ENCODE measurements around the gene PCDHGA7.
"Not testable (repeated sequence)": the region's sequence is repeated elsewhere in the genome, so short reads cannot be mapped to it uniquely, and the experiment has no call there.

The PCDHGA7 gene

DNA sequence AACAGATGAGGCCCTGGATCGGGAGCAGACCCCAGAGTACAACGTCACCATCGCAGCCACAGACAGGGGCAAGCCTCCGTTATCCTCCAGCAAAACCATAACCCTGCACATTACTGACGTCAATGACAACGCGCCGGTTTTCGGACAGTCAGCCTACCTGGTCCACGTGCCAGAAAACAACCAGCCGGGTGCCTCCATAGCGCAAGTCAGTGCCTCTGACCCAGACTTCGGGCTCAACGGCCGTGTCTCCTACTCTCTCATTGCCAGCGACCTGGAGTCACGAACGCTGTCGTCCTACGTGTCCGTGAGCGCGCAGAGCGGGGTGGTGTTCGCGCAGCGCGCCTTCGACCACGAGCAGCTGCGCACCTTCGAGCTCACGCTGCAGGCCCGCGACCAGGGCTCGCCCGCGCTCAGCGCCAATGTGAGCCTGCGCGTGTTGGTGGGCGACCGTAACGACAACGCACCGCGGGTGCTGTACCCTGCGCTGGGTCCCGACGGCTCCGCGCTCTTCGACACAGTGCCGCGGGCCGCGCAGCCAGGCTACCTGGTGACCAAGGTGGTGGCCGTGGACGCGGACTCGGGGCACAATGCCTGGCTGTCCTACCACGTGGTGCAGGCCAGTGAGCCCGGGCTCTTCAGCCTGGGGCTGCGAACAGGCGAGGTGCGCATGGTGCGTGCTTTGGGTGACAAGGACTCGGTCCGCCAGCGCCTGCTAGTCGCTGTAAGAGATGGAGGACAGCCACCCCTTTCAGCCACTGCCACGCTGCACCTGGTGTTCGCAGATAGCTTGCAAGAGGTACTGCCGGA, 36.7 kb downstream of the PCDHGA7 start:
- no peak for DNase-seq
- in situ Hi-C loops (cut with HindIII; ENCODE audit: low pct_ligation_motif_present, low pct_unique_long_range_greater_than_20kb, low sequenced_read_pairs), result no loop called here

DNA sequence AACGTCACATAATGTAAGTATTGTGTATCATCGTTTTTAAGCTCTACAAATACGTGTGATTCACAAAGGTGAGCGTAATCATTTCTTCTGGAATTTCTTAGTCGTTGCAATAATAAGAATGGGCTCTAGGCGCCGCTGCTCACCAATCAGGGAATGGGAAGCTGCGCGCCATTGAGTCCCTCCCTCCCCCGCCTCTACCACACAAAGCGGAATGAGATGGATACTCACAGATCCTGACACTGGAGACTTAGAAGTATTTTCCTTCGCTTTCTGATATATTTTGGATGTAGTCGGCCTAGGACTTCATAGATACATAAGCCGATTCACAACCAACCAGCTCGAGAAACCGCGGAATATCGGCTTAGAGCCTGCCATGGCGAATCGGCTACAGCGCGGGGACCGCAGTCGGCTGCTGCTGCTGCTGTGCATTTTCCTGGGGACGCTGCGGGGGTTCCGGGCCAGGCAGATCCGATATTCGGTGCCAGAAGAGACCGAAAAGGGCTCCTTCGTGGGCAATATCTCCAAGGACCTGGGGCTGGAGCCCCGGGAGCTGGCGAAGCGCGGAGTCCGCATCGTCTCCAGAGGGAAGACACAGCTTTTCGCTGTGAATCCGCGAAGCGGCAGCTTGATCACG, 38.4 kb downstream of the PCDHGA7 start, which contains the start of gene PCDHGA11:
TSS of gene PCDHGA11 (plus strand) at position 197 of the 634 bp plus-strand sequence. CDS start at position 374, 177 bp downstream.
- in situ Hi-C loops (cut with HindIII; ENCODE audit: low pct_ligation_motif_present, low pct_unique_long_range_greater_than_20kb, low sequenced_read_pairs), result no loop called here
- peak; percentile 1 for DNase-seq

DNA sequence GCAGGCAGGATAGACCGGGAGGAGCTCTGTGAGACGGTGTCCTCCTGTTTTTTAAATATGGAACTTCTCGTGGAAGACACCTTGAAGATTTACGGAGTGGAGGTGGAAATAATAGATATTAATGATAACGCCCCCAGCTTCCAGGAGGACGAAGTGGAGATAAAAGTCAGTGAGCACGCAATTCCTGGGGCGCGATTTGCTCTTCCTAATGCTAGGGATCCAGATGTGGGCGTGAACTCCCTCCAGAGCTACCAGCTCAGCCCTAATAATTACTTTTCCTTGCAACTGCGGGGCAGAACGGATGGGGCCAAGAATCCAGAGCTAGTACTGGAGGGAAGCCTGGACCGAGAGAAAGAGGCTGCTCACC, 38.9 kb downstream of the PCDHGA7 start:
- in situ Hi-C loops (cut with HindIII; ENCODE audit: low pct_ligation_motif_present, low pct_unique_long_range_greater_than_20kb, low sequenced_read_pairs), result no loop called here
- DNase-seq, result no peak

DNA sequence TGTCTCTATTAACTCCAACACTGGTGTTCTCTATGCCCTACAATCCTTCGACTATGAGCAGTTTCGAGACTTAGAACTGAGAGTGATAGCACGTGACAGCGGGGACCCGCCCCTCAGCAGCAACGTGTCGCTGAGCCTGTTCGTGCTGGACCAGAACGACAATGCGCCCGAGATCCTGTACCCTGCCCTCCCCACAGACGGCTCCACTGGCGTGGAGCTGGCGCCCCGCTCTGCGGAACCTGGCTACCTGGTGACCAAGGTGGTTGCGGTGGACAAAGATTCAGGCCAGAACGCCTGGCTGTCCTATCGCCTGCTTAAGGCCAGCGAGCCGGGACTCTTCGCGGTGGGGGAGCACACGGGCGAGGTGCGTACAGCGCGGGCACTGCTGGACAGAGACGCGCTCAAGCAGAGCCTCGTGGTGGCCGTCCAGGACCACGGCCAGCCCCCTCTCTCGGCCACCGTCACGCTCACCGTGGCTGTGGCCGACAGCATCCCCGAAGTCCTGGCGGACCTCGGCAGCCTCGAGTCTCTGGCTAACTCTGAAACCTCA, 40.3 kb downstream of the PCDHGA7 start:
- DNase-seq, result no peak
- in situ Hi-C loops (cut with HindIII; ENCODE audit: low pct_ligation_motif_present, low pct_unique_long_range_greater_than_20kb, low sequenced_read_pairs), result no loop called here

DNA sequence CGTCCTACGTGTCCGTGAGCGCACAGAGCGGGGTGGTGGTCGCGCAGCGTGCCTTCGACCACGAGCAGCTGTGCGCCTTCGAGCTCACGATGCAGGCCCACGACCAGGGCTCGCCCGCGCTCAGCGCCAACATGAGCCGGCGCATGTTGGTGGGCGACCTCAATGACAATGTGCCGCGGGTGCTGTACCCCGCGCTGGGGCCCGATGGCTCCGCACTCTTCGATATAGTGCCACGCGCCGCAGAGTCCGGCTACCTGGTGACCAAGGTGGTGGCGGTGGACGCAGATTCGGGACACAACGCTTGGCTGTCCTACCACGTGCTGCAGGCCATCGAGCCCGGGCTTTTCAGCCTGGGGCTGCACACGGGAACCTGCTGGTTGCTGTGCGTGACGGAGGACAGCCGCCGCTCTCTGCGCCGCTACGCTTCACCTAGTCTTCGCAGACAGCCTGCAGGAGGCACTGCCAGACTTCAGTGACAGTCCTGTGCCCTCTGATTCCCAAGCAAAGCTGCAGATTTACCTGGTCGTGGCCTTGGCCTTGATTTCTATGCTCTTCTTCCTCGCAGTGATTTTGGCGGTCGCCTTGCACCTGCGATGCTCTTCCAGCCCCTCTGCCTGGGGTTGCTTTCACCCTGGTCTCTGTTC, 45.4 kb downstream of the PCDHGA7 start:
- in situ Hi-C loops (cut with HindIII; ENCODE audit: low pct_ligation_motif_present, low pct_unique_long_range_greater_than_20kb, low sequenced_read_pairs), result no loop called here
- DNase-seq, result no peak

DNA sequence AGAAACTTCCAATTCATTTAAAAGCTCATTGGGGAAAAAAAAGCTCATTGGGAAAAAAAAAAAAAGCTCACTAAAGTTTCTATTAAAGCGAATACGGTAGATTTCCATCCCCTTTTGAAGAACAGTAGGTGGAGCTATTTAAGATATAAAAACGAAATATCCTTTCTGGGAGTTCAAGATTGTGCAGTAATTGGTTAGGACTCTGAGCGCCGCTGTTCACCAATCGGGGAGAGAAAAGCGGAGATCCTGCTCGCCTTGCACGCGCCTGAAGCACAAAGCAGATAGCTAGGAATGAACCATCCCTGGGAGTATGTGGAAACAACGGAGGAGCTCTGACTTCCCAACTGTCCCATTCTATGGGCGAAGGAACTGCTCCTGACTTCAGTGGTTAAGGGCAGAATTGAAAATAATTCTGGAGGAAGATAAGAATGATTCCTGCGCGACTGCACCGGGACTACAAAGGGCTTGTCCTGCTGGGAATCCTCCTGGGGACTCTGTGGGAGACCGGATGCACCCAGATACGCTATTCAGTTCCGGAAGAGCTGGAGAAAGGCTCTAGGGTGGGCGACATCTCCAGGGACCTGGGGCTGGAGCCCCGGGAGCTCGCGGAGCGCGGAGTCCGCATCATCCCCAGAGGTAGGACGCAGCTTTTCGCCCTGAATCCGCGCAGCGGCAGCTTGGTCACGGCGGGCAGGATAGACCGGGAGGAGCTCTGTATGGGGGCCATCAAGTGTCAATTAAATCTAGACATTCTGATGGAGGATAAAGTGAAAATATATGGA, 48.0 kb downstream of the PCDHGA7 start, which contains the start of gene PCDHGA12:
TSS of gene PCDHGA12 (plus strand) at position 176 of the 782 bp plus-strand sequence. CDS start at position 429, 253 bp downstream.
- DNase-seq, result no peak
- in situ Hi-C loops (cut with HindIII; ENCODE audit: low pct_ligation_motif_present, low pct_unique_long_range_greater_than_20kb, low sequenced_read_pairs), result no loop called here

DNA sequence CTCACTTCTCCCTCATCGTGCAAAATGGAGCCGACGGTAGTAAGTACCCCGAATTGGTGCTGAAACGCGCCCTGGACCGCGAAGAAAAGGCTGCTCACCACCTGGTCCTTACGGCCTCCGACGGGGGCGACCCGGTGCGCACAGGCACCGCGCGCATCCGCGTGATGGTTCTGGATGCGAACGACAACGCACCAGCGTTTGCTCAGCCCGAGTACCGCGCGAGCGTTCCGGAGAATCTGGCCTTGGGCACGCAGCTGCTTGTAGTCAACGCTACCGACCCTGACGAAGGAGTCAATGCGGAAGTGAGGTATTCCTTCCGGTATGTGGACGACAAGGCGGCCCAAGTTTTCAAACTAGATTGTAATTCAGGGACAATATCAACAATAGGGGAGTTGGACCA, 48.7 kb downstream of the PCDHGA7 start:
- no peak for DNase-seq
- in situ Hi-C loops (cut with HindIII; ENCODE audit: low pct_ligation_motif_present, low pct_unique_long_range_greater_than_20kb, low sequenced_read_pairs), result no loop called here

DNA sequence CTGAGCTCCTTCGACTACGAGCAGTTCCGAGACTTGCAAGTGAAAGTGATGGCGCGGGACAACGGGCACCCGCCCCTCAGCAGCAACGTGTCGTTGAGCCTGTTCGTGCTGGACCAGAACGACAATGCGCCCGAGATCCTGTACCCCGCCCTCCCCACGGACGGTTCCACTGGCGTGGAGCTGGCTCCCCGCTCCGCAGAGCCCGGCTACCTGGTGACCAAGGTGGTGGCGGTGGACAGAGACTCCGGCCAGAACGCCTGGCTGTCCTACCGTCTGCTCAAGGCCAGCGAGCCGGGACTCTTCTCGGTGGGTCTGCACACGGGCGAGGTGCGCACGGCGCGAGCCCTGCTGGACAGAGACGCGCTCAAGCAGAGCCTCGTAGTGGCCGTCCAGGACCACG, 49.8 kb downstream of the PCDHGA7 start:
- DNase-seq; in situ Hi-C loops (cut with HindIII; ENCODE audit: low pct_ligation_motif_present, low pct_unique_long_range_greater_than_20kb, low sequenced_read_pairs): not testable (repeated sequence)

DNA sequence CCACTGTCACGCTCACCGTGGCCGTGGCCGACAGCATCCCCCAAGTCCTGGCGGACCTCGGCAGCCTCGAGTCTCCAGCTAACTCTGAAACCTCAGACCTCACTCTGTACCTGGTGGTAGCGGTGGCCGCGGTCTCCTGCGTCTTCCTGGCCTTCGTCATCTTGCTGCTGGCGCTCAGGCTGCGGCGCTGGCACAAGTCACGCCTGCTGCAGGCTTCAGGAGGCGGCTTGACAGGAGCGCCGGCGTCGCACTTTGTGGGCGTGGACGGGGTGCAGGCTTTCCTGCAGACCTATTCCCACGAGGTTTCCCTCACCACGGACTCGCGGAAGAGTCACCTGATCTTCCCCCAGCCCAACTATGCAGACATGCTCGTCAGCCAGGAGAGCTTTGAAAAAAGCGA, 50.2 kb downstream of the PCDHGA7 start:
- in situ Hi-C loops (cut with HindIII; ENCODE audit: low pct_ligation_motif_present, low pct_unique_long_range_greater_than_20kb, low sequenced_read_pairs); DNase-seq: not testable (repeated sequence)

DNA sequence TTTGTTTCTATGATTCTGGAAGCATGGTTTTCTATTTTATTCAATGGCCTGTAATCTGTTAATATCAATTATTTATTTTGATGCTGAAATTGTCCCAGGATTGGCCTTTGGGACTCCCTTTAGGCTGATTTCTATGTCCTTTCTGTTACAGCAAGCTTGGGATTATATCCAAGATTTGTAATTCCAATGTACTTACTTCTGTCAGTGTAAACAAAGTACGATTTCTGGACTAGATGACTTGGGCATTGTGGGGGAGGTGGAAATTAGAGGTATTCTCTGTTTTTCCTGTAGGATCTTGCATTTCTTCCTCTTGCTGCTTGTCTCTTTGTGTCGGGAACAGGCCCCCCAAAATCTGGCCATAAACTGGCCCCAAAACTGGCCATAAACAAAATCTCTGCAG, 51.5 kb downstream of the PCDHGA7 start:
- in situ Hi-C loops (cut with HindIII; ENCODE audit: low pct_ligation_motif_present, low pct_unique_long_range_greater_than_20kb, low sequenced_read_pairs), result no loop called here
- no peak for DNase-seq
